Stomach (tissue), 9 donors: Measurements from ENCODE around the gene HSH2D. TPM values are rescaled to one million over a fixed set of nuclear protein-coding genes. Genes with fewer than 3 reads are reported as not detected.

Source experiments
- DNase-seq, 2 donors: peaks; one replicate each; pipeline versions ENCODE4 v3.0.0 to v3.0.0-alpha.2; 2013 to 2019
- H3K27ac ChIP-seq, 5 donors: fragments of 200-600 bp in 4 of 5; sonication (generic) in 4 of 5; one replicate each; pipeline ENCODE4 v1.5.1; 2013 to 2019; ENCODE audit warnings: mild to moderate bottlenecking in 1 of 5, moderate library complexity in 1 of 5
- H3K27me3 ChIP-seq, 3 donors: fragments of 200-600 bp; sonication (generic); one replicate each; pipeline ENCODE4 v1.5.1; 2017 to 2019; ENCODE audit warnings: mixed run types in 1 of 3
- H3K36me3 ChIP-seq, 4 donors: fragments of 200-600 bp; sonication (generic); 1 replicate in 3 of 4; 2 replicates in 1 of 4; pipeline ENCODE4 v1.5.1; 2016 to 2019
- H3K4me1 ChIP-seq, 4 donors: fragments of 200-600 bp; sonication (generic); one replicate each; pipeline ENCODE4 v1.5.1; 2016 to 2019
- H3K4me3 ChIP-seq, 4 donors: fragments of 200-600 bp; sonication (generic) in 3 of 4; one replicate each; pipeline ENCODE4 v1.5.1; 2016 to 2019; ENCODE audit warnings: mild to moderate bottlenecking in 1 of 4
- H3K9me3 ChIP-seq, 4 donors: fragments of 200-600 bp; sonication (generic); one replicate each; pipeline ENCODE4 v1.5.1; 2016 to 2019
- CTCF ChIP-seq, 7 experiments: fragments of 450-650 bp in 4 of 7; fragments of 200-600 bp in 3 of 7; sonication (generic) in 3 of 7; IDR thresholded peaks; one replicate each; pipeline ENCODE4 v1.5.1; 2016 to 2019; ENCODE audit warnings: antibody characterized with exemption in 7 of 7, control low read depth in 2 of 7, mild to moderate bottlenecking in 1 of 7
- EP300 ChIP-seq: sonication (generic); formaldehyde crosslinking; IDR thresholded peaks from one replicate; pipeline ENCODE4 v1.6.1; 2017; ENCODE audit warnings: antibody characterized with exemption
- POLR2A ChIP-seq, 4 donors: fragments of 450-650 bp; IDR thresholded peaks; one replicate each; pipeline ENCODE4 v1.6.1; 2016; ENCODE audit warnings: antibody characterized with exemption in 4 of 4, control low read depth in 2 of 4, mild to moderate bottlenecking in 1 of 4, moderate library complexity in 1 of 4
- POLR2AphosphoS5 ChIP-seq, 3 donors: sonication (generic); formaldehyde crosslinking; IDR thresholded peaks; one replicate each; pipeline ENCODE4 v1.6.1; 2016; ENCODE audit warnings: antibody characterized with exemption in 3 of 3
- WGBS, 5 donors: extraction: QIAGEN DNeasy Blood & Tissue Kit in 3 of 5; methylation state at CpG; one replicate each; pipeline versions ENCODE4 v1.1.5 to v1.1.7; 2013 to 2018; 5-methylcytosine and 5-hydroxymethylcytosine counted together
- intact Hi-C: fragments of 100-400 bp; cut with DNase I; formaldehyde crosslinking; loops from one replicate; pipeline ENCODE4 v1.15.1; 2023; ENCODE audit warnings: low total_unique reads
- polyA plus RNA-seq, 3 donors: library from polyadenylated mRNA; stranded (reverse); fragments of 200-250 nt; gene quantifications; one replicate each; pipeline ENCODE4 v1.2.3, GENCODE V29; 2013
- total RNA-seq, 5 donors: library from RNA; depleted of rRNA; stranded (reverse); fragments of >200 nt; gene quantifications; one replicate each; pipeline versions ENCODE4 v1.1.0 to v1.2.3, GENCODE V29; 2014 to 2016
- donor health status: healthy with polysubstance abuse.
- donor health status: Bipolar disorder and iron deficiency.
- donor health status: healthy.

HSH2D gene
- total and polyA plus RNA-seq, 8 donors: 6.2 to 24.5 (median 9.4) TPM

GRCh38 chr19:16136185-16136999 is 7.1 kb upstream of the HSH2D start:
- Histone ChIP-seq H3K27me3 (no peaks in the 10 kb centered on the region), H3K9me3 (no peaks in the 10 kb centered on the region), H3K4me3 (no peak overlapping the region), H3K27ac (no peak overlapping the region), H3K36me3 (peaks cover 23 to 34% (median 33%) of the 10 kb centered on the region in 4 donors), H3K4me1 (peaks cover 0 to 9% (median 7%) of the 10 kb centered on the region in 4 donors)
- TF ChIP-seq CTCF (IDR thresholded peaks at IDR 0.05) (no peak), POLR2AphosphoS5 (IDR thresholded peaks at IDR 0.05) (peak in 1 of 3 donors; percentile 29), POLR2A (IDR thresholded peaks at IDR 0.05) (no peak)
- WGBS, 5 donors: 34 to 49% (median 40%) methylated on average over 16 of the region's 16 CpGs
- intact Hi-C loops: no loop called here
- DNase-seq: peak in 1 of 2 donors; percentile 32

DNA sequence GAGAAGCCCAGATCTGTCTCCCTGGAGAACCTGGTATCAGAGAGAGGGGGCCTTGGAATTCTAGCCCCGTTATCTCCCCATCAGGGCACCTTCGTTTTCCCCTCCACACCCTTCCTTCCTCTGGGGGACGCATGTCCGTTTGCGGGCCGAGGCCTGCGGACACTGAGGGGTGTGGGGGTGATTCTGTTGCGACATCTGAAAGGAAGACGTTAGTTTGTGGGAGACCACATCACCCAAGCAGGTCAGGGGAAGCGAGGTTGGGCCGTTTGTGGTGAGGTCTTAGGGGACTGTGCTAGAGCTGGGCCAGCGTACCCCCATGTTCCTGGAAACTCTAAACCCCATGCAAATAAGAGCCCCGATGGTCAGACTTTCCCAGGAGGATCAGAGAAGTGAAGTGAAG is 3.7 kb upstream of the HSH2D start:
- H3K4me1 ChIP-seq: peaks cover 0 to 21% (median 15%) of the 10 kb centered on the region in 4 donors
- DNase-seq: no peak

DNA sequence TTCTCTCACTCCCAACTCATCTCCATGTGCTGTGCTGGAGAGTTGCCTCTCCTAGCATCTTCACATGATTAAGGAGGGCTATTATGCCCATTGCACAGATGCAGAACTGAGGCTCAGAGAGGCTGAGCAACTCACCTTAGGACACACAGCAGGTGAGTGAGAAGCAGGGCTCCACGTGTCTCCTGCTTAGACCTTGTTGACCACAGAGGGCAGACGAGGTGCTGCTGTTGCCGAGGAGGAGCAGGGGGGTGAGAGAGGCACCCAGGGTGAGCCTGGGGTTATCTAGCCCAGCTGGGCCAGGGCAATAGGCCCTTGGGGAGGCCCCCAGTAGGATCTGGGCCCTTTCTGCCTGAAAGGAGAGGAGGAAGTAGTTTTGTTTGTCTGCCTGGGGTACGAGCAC is 2.4 kb upstream of the HSH2D start:
- 25 to 41% (median 36%) methylated on average over 2 to 4 of the region's 4 CpGs for WGBS, 5 donors
- Histone ChIP-seq H3K27me3 (peaks cover 0 to 10% (median 0%) of the 10 kb centered on the region in 3 donors), H3K27ac (peak overlapping the region in 1 of 5 donors; percentile 86)

More for the DNA sequence above, 3.7 kb upstream of the HSH2D start:
- H3K9me3 ChIP-seq: no peaks in the 10 kb centered on the region
- H3K27ac ChIP-seq: no peak overlapping the region
- H3K36me3 ChIP-seq: peaks cover 0 to under 1% (median 0%) of the 10 kb centered on the region in 4 donors
- TF ChIP-seq EP300: no peak
- TF ChIP-seq POLR2AphosphoS5 (IDR thresholded peaks at IDR 0.05): no peak
- no peak for TF ChIP-seq CTCF (IDR thresholded peaks at IDR 0.05)
- H3K4me3 ChIP-seq: no peak overlapping the region
- 57 to 76% (median 73%) methylated on average over 11 to 13 of the region's 13 CpGs for WGBS, 5 donors
- intact Hi-C loops: no loop called here
- H3K27me3 ChIP-seq: peaks cover 0 to 10% (median 0%) of the 10 kb centered on the region in 3 donors

More for the DNA sequence above, 2.4 kb upstream of the HSH2D start:
- intact Hi-C loops: no loop called here
- no peaks in the 10 kb centered on the region for H3K36me3 ChIP-seq
- no peaks in the 10 kb centered on the region for H3K9me3 ChIP-seq
- no peak overlapping the region for H3K4me3 ChIP-seq
- H3K4me1 ChIP-seq: peaks cover 0 to 32% (median 23%) of the 10 kb centered on the region in 4 donors
- no peak for TF ChIP-seq POLR2A (IDR thresholded peaks at IDR 0.05)
- TF ChIP-seq CTCF (IDR thresholded peaks at IDR 0.05): no peak
- TF ChIP-seq POLR2AphosphoS5 (IDR thresholded peaks at IDR 0.05): no peak
- no peak for TF ChIP-seq EP300
- DNase-seq: peak in 1 of 2 donors; percentile 32
